ENCODE results near the gene MTFR1L. TPM values are rescaled to one million over a fixed set of nuclear protein-coding genes. Genes with fewer than 3 reads are reported as not detected.

MTFR1L gene
- total and polyA plus RNA-seq, 7 donors: 26.1 to 150 (median 106) TPM

GRCh38 chr1:25863486-25864262 is 43.9 kb downstream of the MTFR1L start:
- Histone ChIP-seq H3K36me3 (peaks cover 0 to 12% (median 0%) of the 10 kb centered on the region in 4 donors), H3K27me3 (no peaks in the 10 kb centered on the region), H3K27ac (no peak overlapping the region), H3K4me1 (peaks cover 0 to 14% (median 9%) of the 10 kb centered on the region in 4 donors), H3K9me3 (no peaks in the 10 kb centered on the region), H3K4me3 (no peak overlapping the region)
- TF ChIP-seq EP300 (IDR thresholded peaks at IDR 0.05) (no peak), POLR2AphosphoS5 (IDR thresholded peaks at IDR 0.05) (no peak), CTCF (IDR thresholded peaks at IDR 0.05) (no peak), POLR2A (IDR thresholded peaks at IDR 0.05) (no peak)
- intact Hi-C loops (cut with DNase I): no loop called here
- DNase-seq: peak; percentile 45
- WGBS, 2 donors: 94 to 95% methylated on average over 25 of the region's 25 CpGs

GRCh38 chr1:25864434-25864833 is 44.7 kb downstream of the MTFR1L start:
- intact Hi-C loops (cut with DNase I): no loop called here
- Histone ChIP-seq H3K27me3 (no peaks in the 10 kb centered on the region), H3K36me3 (peaks cover 0 to 19% (median 0%) of the 10 kb centered on the region in 4 donors), H3K4me3 (no peak overlapping the region), H3K27ac (no peak overlapping the region), H3K4me1 (peaks cover 0 to 8% (median 3%) of the 10 kb centered on the region in 4 donors), H3K9me3 (no peaks in the 10 kb centered on the region)
- no peak for DNase-seq
- TF ChIP-seq POLR2AphosphoS5 (IDR thresholded peaks at IDR 0.05) (no peak), EP300 (IDR thresholded peaks at IDR 0.05) (no peak), POLR2A (IDR thresholded peaks at IDR 0.05) (no peak), CTCF (IDR thresholded peaks at IDR 0.05) (no peak)
- WGBS, 2 donors: 88 to 90% methylated on average over 3 of the region's 3 CpGs

GRCh38 chr1:25866288-25866687 is 46.5 kb downstream of the MTFR1L start:
- 52 to 72% methylated on average over 1 of the region's 1 CpG for whole genome bisulfite sequencing, 2 donors
- no peaks in the 10 kb centered on the region for H3K27me3 ChIP-seq
- H3K9me3 ChIP-seq: no peaks in the 10 kb centered on the region
- peaks cover 0 to 1% (median under 1%) of the 10 kb centered on the region in 4 donors for H3K4me1 ChIP-seq
- no peak overlapping the region for H3K4me3 ChIP-seq
- no peak for DNase-seq
- H3K36me3 ChIP-seq: peaks cover 0 to 27% (median 3%) of the 10 kb centered on the region in 4 donors
- intact Hi-C loops (cut with DNase I): no loop called here
- TF ChIP-seq POLR2AphosphoS5 (IDR thresholded peaks at IDR 0.05) (no peak), POLR2A (IDR thresholded peaks at IDR 0.05) (no peak), EP300 (IDR thresholded peaks at IDR 0.05) (no peak), CTCF (IDR thresholded peaks at IDR 0.05) (no peak)
- H3K27ac ChIP-seq: no peak overlapping the region

- peaks cover 0 to 27% (median 3%) of the 10 kb centered on the region in 4 donors for H3K36me3 ChIP-seq
- H3K4me1 ChIP-seq: peaks cover 0 to 12% (median 10%) of the 10 kb centered on the region in 4 donors
- H3K27me3 ChIP-seq: no peaks in the 10 kb centered on the region
- H3K9me3 ChIP-seq: no peaks in the 10 kb centered on the region
- H3K27ac ChIP-seq: no peak overlapping the region
- TF ChIP-seq POLR2A (IDR thresholded peaks at IDR 0.05): no peak
- no peak for TF ChIP-seq POLR2AphosphoS5 (IDR thresholded peaks at IDR 0.05)
- TF ChIP-seq EP300 (IDR thresholded peaks at IDR 0.05): no peak
- TF ChIP-seq CTCF (IDR thresholded peaks at IDR 0.05): no peak
- 28 to 64% methylated on average over 9 of the region's 9 CpGs for WGBS, 2 donors
- no peak overlapping the region for H3K4me3 ChIP-seq
- intact Hi-C loops (cut with DNase I): no loop called here
- peak; percentile 25 for DNase-seq
These were observed 47.6 kb downstream of the MTFR1L start for GRCh38 chr1:25867210-25867991.
